Stimulated activated CD4-positive, alpha-beta T cell treated with anti-CD3 and anti-CD28 coated beads, Interleukin-12 subunit alpha, Interleukin-12 subunit beta, amount 100 ng/mL, for 48 hours (primary cell): ENCODE data around the gene TEKT2.

Experiments used
- DNase-seq, 3 donors: peaks; one replicate each; pipeline ENCODE4 v3.0.0-alpha.2; 2020; ENCODE audit warnings: low read depth in 2 of 3, low spot score in 1 of 3

TEKT2 gene

GRCh38 chr1:36128126-36128904 is 44.4 kb downstream of the TEKT2 start:
- no peak for DNase-seq

GRCh38 chr1:36128905-36129206 is 45.0 kb downstream of the TEKT2 start:
- no peak for DNase-seq

- DNase-seq, result no peak
Observed at GRCh38 chr1:36132029-36132428, 48.1 kb downstream of the TEKT2 start.

GRCh38 chr1:36133484-36133883 is 49.6 kb downstream of the TEKT2 start:
- DNase-seq, result no peak

- DNase-seq, result no peak
Observed at GRCh38 chr1:36134031-36134430, 50.1 kb downstream of the TEKT2 start.

GRCh38 chr1:36134505-36135329 is 50.8 kb downstream of the TEKT2 start:
- DNase-seq, result no peak

GRCh38 chr1:36135330-36135667 is 51.4 kb downstream of the TEKT2 start:
- no peak for DNase-seq

GRCh38 chr1:36135796-36136195 is 51.9 kb downstream of the TEKT2 start:
- DNase-seq, result no peak

- no peak for DNase-seq
Observed at GRCh38 chr1:36136535-36136934, 52.6 kb downstream of the TEKT2 start.

- no peak for DNase-seq
Observed at GRCh38 chr1:36137226-36137625, 53.3 kb downstream of the TEKT2 start.

- no peak for DNase-seq
Observed at GRCh38 chr1:36137776-36138175, 53.9 kb downstream of the TEKT2 start.
